Measurements from ENCODE around the gene HOXD10.

Gene HOXD10

GRCh38 chr2:176111309-176111663 is 5.3 kb upstream of the HOXD10 start:
- peak; percentile 74 for DNase-seq (ENCODE audit: low spot score)
- in situ Hi-C loops (cut with MboI; ENCODE audit: low pct_unique_long_range_greater_than_20kb, low sequenced_read_pairs, unreplicated experiment) = loop anchor here (25.0 kb wide), 1 partner anchor 749 kb away; no protein-coding TSS in a partner anchor
- peak; percentile 59 for TF ChIP-seq CTCF (IDR thresholded peaks at IDR 0.05; ENCODE audit: extremely low read depth, insufficient read depth, missing control alignments)

GRCh38 chr2:176111846-176112374 is 4.7 kb upstream of the HOXD10 start:
- in situ Hi-C loops (cut with MboI; ENCODE audit: low pct_unique_long_range_greater_than_20kb, low sequenced_read_pairs, unreplicated experiment) = loop anchor here (25.0 kb wide), 1 partner anchor 750 kb away; no protein-coding TSS in a partner anchor
- TF ChIP-seq CTCF (IDR thresholded peaks at IDR 0.05; ENCODE audit: extremely low read depth, insufficient read depth, missing control alignments) = no peak
- no peak for DNase-seq (ENCODE audit: low spot score)

- TF ChIP-seq CTCF (IDR thresholded peaks at IDR 0.05; ENCODE audit: extremely low read depth, insufficient read depth, missing control alignments) = no peak
- in situ Hi-C loops (cut with MboI; ENCODE audit: low pct_unique_long_range_greater_than_20kb, low sequenced_read_pairs, unreplicated experiment) = loop anchor here (25.0 kb wide), 1 partner anchor 750 kb away; no protein-coding TSS in a partner anchor
- no peak for DNase-seq (ENCODE audit: low spot score)
Measured at GRCh38 chr2:176112375-176113302, 3.9 kb upstream of the HOXD10 start.

GRCh38 chr2:176114120-176114929 is 2.3 kb upstream of the HOXD10 start:
- DNase-seq (ENCODE audit: low spot score) = no peak
- in situ Hi-C loops (cut with MboI; ENCODE audit: low pct_unique_long_range_greater_than_20kb, low sequenced_read_pairs, unreplicated experiment) = loop anchor here (25.0 kb wide), 1 partner anchor 752 kb away; no protein-coding TSS in a partner anchor

GRCh38 chr2:176114930-176115625 is 1.5 kb upstream of the HOXD10 start:
- TF ChIP-seq CTCF (IDR thresholded peaks at IDR 0.05; ENCODE audit: extremely low read depth, insufficient read depth, missing control alignments) = no peak
- in situ Hi-C loops (cut with MboI; ENCODE audit: low pct_unique_long_range_greater_than_20kb, low sequenced_read_pairs, unreplicated experiment) = loop anchor here (25.0 kb wide), 1 partner anchor 753 kb away; no protein-coding TSS in a partner anchor
- DNase-seq (ENCODE audit: low spot score) = no peak

More at GRCh38 chr2:176114120-176114929, 2.3 kb upstream of the HOXD10 start:
- no peak for TF ChIP-seq CTCF (IDR thresholded peaks at IDR 0.05; ENCODE audit: extremely low read depth, insufficient read depth, missing control alignments)

All from GM13977 (cell line).